SK-N-MC (cell line): ENCODE data around the gene SDK1.

Experiments used
- EZH2 ChIP-seq: fragments of 200-600 bp; sonication (generic); IDR thresholded peaks from one replicate; pipeline ENCODE4 v1.6.1; 2017; ENCODE audit warnings: antibody characterized with exemption
- POLR2AphosphoS5 ChIP-seq: IDR thresholded peaks from 2 replicates; pipeline ENCODE4 v1.6.1; 2012; ENCODE audit warnings: mild to moderate bottlenecking, low read depth, low read length, borderline replicate concordance

DNA sequence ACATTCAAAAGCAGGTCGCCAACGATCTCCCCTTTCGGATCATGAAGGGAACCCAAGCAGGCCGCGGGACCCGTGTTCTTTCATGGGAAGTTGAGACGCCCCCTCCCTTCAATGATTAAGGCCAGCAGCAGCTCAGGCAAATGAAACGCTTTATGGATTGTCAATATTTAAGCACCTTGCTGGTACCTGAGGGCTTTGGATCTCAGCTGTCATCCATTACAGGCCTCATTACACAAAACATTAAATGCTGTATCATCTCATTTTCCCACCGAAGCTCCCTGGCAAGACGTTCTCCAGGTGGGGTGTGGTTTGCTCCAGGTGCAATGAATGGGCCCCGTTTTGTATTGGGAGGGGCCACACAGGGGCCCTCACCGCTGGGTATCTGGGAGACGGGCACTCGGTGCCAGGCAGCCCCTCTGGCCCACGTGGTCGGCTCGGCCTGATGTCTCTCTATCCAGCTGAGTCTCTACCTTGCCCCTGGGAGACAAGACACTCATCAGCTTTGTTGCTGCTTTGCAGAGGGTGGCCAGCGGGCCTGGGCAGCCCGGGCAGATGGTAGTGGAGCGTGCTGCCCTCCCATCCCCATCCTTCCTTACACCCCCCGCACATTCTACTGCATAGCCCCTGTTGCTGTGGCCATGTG, 925.0 kb downstream of the SDK1 start:
- TF ChIP-seq EZH2 (no peak), POLR2AphosphoS5 (no peak)
